Gastrocnemius medialis (tissue), 4 donors: ENCODE measurements around the gene PRDM16.

Experiments used
- POLR2A ChIP-seq, 2 donors: fragments of 450-650 bp; IDR thresholded peaks; one replicate each; pipeline ENCODE4 v1.6.1; 2017; ENCODE audit warnings: antibody characterized with exemption in 2 of 2, mild to moderate bottlenecking in 2 of 2, moderate library complexity in 2 of 2
- TF ChIP-seq, protein P1 (sequence below), 5 experiments: fragments of 450-650 bp in 3 of 5; fragments of 200-600 bp in 2 of 5; sonication (generic) in 2 of 5; IDR thresholded peaks in 4 of 5; conservative IDR thresholded peaks in 1 of 5; 1 replicate in 4 of 5; 2 replicates in 1 of 5; pipeline ENCODE4 v1.5.1; 2016 to 2019; ENCODE audit warnings: antibody characterized with exemption in 5 of 5, mild to moderate bottlenecking in 3 of 5, moderate library complexity in 3 of 5

DNA sequence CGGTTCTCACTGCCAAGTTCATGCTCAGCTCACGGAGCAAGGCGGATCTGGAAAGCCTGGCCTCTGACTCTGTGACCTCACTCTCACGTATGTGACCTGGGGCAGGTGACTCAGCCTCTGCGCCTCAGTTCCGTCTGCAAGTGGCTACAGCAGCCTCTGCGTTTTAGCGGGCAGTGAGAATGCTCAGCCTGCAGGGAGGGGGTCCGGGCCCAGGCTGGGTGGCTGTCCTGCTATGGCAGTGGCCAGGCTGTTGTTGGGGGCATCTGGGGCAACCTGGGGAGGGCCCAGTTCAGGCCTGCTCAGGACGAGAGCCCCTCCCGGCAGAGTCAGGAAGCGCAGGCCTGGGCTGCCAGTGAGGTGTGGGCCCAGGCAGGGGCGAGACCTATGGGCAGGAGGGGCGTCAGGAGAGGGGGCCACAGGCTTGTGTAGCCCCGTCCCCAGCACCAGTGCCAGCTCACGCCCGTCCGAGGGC lies 413.4 kb downstream of the PRDM16 start:
- TF ChIP-seq, protein P1, sequence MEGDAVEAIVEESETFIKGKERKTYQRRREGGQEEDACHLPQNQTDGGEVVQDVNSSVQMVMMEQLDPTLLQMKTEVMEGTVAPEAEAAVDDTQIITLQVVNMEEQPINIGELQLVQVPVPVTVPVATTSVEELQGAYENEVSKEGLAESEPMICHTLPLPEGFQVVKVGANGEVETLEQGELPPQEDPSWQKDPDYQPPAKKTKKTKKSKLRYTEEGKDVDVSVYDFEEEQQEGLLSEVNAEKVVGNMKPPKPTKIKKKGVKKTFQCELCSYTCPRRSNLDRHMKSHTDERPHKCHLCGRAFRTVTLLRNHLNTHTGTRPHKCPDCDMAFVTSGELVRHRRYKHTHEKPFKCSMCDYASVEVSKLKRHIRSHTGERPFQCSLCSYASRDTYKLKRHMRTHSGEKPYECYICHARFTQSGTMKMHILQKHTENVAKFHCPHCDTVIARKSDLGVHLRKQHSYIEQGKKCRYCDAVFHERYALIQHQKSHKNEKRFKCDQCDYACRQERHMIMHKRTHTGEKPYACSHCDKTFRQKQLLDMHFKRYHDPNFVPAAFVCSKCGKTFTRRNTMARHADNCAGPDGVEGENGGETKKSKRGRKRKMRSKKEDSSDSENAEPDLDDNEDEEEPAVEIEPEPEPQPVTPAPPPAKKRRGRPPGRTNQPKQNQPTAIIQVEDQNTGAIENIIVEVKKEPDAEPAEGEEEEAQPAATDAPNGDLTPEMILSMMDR (IDR thresholded peaks at IDR 0.05 in 4 of 5, conservative IDR thresholded peaks at IDR 0.05 in 1 of 5), result no peak
- TF ChIP-seq POLR2A (IDR thresholded peaks at IDR 0.05), result no peak
